Fibroblast of skin of right quadriceps (primary cell): ENCODE measurements around the gene IGF2BP3.
A peak's percentile ranks its signal among the peaks of the same experiment; 100 is the strongest.
"Not testable (repeated sequence)": the region's sequence is repeated elsewhere in the genome, so short reads cannot be mapped to it uniquely, and the experiment has no call there.

ENCODE experiments used
- DNase-seq: peaks from one replicate; pipeline ENCODE4 v3.0.0-alpha.2; 2013

Gene IGF2BP3

DNA sequence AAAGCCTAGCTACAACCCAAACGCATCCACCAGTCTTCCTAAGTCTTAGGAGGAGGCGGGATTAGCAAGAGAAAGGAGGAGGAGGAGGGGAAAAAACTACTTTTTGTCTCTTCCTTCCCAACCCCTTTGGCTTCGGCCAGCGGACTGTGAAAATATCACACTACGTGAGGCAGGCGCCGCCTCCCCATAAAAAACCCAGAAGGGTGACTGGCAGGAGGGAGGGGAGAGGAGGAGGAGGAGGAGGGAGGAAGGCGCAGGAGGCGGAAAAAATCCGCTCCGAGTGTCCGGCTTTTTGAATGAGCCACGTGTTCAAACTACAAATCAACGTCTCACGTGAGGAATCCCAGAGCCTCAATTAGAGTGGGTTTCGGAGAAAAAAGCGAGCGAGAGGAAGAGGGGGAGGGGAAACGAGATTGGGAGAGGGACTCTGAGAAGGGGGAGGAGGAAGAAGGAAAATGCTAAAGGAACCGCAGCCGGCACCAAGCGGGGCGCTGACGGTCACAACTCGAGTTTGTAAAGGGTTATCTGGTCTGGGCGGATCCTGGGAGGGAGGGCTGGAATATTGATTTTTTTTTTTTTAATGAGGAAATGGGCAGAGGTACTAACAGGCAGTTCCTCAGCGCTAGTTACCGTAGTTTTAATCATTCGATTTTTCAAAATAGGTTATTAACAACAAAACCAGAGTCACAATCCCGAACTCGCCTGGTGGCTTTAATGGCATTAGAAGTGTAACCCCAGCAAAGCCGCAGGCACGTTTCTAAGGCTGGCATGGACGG is at the start of gene IGF2BP3:
Gene IGF2BP3, minus strand, starts transcription at position 162 of the 776 bp plus-strand sequence. CDS start 381 bp downstream, outside the sequence.
- DNase-seq: peak; percentile 99

- DNase-seq: no peak
Observed at GRCh38 chr7:23514755-23515154, 44.5 kb upstream of the IGF2BP3 start.

DNA sequence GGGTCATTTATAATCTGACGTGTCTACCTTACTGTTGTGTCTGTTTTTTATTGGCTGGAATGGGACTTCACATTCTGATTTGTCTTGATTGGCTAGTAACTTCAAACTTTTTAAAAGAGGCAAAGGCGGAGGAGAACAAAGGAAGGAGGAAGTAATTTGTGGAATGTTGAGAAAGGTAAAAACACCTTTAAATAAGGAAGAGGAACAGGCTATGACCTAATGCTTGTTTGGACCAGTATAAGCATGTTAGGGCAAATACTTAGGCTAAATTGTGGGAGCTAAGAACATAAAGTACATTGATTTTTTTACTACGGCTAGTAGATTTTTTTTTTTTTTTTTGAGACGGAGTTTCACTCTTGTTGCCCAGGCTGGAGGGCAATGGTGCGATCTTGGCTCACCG is 43.5 kb upstream of the IGF2BP3 start:
- not testable (repeated sequence) for DNase-seq

DNA sequence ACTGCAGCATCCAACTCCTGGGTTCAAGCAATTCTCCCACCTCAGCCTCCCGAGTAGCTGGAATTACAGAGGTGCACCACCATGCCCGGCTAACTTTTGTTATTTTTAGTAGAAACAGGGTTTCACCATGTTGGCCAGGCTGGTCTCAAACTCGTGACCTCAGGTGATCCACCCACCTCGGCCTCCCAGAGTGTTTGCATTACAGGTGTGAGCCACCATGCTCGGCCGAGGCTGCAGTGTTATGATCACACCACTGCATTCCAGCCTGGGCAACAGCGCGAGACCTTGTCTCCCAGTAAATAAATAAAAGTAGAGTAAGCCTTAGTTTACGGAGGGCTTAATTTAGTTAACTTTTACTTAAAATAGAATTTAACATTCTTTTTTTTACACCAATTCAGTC is 23.7 kb upstream of the IGF2BP3 start:
- no peak for DNase-seq

DNA sequence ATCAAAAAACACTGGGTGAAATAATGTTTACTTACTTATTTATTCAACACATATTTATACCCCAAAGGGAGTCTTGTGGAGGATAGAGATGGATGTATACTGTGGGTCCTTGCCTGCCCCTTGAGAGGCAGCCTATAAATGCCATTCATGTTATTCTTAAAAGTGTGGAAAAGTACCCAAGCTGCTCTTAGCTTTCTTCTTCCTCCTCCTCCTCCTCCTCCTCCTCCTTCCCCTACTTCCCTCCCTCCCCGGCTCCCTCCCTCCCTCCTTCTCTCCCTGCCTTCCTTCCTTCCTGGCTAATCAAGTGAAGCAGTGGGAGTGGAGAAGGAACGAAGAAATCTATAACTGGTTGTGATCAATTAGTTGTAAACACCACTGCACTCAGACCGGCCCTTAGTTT is 21.2 kb upstream of the IGF2BP3 start:
- DNase-seq: peak; percentile 7

DNA sequence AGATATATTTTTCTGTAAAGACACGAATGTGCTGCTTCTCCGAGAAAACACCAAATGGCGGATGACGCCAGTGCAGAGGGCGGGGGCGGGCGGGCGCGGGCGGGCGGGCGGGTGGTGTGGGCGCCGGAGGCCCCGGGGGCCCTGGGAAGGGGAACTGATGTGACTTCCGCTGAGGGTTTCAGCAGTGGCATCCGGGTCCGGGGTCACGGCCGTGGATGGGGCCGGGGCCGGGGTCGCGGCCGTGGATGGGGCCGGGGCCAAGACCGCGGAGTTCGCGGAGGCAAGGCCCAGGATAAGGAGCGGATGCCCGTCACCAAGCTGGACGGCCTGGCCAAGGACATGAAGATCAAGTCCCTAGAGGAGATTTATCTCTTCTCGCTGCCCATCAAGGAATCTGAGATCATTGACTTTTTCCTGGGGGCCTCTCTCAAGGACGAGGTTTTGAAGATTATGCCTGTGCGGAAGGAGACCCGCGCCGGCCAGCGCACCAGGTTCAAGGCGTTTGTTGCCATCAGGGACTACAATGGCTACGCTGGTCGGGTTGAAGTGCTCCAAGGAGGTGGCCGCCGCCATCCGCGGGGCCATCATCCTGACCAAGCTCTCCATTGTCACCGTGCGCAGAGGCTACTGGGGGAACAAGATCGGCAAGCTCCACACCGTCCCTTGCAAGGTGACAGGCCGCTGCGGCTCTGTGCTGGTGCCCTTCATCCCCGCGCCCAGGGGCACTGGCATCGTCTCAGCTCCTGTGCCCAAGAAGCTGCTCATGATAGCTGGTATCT is 20.3 kb upstream of the IGF2BP3 start:
- peak; percentile 39 for DNase-seq

DNA sequence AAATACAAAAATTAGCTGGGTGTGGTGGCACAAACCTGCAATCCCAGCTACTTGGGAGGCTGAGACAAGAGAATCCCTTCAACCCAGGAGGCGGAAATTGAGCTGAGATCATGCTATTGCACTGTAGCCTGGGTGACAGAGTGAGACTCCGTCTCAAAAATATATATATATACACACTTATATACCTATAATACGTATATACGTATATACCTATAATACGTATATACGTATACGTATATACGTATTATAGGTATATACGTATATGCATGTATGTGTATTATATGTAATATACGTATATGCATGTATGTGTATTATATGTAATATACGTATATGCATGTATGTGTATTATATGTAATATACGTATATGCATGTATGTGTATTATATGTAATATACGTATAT is 18.4 kb upstream of the IGF2BP3 start:
- DNase-seq: not testable (repeated sequence)

GRCh38 chr7:23487670-23488069 is 17.4 kb upstream of the IGF2BP3 start:
- no peak for DNase-seq

- no peak for DNase-seq
Observed at GRCh38 chr7:23486002-23486773, 15.9 kb upstream of the IGF2BP3 start.

- no peak for DNase-seq
Observed at GRCh38 chr7:23482686-23483085, 12.4 kb upstream of the IGF2BP3 start.

DNA sequence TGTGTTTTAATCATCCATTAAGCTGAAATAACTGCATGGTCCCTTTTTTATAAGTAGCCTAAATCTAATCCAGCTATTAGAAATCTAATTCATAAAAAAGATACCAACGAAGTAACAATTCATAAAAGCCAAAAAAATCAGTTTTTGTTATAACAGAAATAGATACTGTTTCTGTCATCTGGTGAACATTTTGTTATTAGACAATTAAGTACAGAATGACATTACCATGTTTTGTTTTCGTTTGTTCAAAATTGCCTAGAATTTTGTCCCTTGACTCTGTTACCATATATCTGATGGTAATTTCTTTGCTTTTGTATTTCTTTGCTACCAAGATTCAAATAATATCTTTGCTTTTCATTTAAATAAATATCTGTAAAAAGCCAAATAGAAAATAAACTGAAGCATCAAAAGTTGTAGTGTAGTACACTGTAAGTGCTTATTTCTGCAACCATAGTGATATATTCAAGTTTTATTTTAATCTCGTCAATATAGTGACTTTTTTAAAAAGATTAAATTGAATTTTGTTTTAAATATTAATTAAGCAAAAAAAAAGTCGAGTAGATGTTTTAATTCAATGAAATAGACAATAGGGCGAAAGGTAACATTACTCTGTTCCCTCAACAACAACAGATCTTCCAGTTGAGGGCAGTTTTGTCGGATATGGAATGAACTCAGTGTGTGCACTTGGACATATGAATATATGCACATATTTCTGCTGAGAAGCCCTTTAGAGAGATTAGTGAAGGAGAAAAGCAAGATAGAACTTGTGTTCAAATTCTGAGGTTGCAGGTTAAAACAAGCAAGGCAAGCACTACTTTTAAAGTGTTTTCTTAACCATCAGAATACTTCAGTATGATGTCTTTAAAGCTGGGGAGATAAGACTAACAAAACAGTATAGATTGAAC is 7.9 kb upstream of the IGF2BP3 start:
- no peak for DNase-seq

DNA sequence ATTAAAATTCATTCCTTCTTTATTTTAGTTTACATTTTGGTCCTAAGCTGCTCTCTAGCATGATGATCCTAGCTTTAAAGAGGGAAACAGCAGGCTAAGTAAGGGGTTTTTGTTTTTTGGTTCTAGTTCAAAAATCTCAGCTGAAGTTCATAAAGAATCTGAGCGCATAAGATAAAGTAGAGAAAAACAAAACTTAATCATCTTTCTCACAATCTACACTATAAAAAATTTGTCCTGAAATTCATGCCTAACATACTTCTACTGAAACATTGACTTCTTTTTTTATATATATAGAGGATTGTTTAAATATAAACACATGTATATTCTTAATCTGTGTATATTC is 6.8 kb upstream of the IGF2BP3 start:
- no peak for DNase-seq

- DNase-seq: no peak
Observed at GRCh38 chr7:23476286-23477156, 6.2 kb upstream of the IGF2BP3 start.

DNA sequence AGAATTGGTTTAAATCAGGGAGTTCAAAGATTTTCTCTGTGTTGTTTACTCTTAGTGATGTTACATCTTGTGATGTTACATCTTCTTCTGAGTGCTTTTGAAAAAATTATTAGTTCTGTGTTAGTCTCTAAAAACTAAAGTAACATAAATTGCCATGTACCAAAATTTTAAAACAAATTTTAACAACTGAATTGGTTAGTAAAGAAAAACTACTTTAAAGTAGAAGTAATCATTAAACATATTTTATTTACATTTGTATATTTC is 5.2 kb upstream of the IGF2BP3 start:
- no peak for DNase-seq

- DNase-seq: no peak
Observed at GRCh38 chr7:23474829-23475575, 4.7 kb upstream of the IGF2BP3 start.

GRCh38 chr7:23474094-23474828 is 4.0 kb upstream of the IGF2BP3 start:
- peak; percentile 97 for DNase-seq

DNA sequence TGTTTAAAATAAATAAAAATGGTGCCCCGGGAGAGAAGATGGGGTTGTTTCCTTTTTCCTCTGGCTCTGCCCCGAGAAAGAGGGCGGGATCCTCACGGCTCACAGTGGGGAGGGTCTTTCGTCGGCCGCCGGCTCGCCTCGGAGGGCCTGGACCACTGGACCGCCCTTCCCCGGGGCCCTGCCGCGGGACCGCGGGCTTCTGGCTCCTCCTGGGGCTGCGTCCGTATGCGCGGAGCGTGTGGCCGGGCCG is 3.5 kb upstream of the IGF2BP3 start:
- DNase-seq: no peak

DNA sequence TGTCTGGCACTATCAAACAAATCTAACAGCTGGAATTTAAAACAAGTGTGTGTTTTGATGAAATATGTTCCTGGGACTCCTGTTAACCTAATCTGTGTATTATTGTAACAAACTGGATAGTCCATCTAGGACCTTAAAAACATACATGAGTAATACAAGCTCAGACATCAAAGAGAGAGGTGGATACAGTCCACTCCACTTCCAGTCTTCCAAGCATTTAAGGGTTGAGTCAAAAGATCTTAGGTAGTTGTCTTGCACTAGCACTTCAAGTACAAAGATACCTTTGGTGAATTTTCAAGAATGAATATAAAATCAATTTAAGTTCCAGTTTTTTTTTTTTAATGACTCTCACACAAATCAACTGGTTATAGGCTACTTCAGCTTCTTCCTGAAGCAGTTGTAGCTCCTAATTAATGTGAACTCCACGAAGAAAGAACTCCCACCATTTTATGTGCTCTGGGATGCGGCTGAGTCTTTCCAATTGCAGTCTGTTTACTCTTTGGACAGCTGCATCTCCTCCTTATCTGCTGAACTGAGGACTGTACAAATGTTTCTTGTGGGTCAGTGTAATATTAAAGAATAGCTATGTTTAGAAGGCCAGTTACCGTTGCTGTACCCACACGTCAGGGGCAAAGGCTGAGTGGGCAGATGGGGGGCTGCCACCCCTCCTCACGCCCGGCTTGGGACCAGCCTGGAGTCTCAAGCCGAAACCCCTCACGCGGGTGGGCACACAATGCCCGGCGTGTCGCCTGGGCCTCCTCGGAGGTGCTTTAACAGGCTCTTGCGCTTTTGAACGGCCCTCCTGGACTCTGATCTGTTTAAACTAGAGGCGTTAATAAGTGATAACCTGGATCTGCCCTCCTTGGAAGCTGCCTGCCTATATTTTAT is 2.9 kb upstream of the IGF2BP3 start:
- no peak for DNase-seq

GRCh38 chr7:23472556-23472955 is 2.3 kb upstream of the IGF2BP3 start:
- DNase-seq: no peak

- DNase-seq: no peak
Observed at GRCh38 chr7:23472046-23472445, 1.8 kb upstream of the IGF2BP3 start.
